Fibroblast of skin of right quadriceps (primary cell): Measurements from ENCODE around the gene GSG1.
"Not testable (repeated sequence)": the region's sequence is repeated elsewhere in the genome, so short reads cannot be mapped to it uniquely, and the experiment has no call there.

Experiments
- DNase-seq: peaks from one replicate; pipeline ENCODE4 v3.0.0-alpha.2; 2013

GSG1 gene

GRCh38 chr12:13046964-13047363 is 56.5 kb downstream of the GSG1 start:
- DNase-seq: no peak

DNA sequence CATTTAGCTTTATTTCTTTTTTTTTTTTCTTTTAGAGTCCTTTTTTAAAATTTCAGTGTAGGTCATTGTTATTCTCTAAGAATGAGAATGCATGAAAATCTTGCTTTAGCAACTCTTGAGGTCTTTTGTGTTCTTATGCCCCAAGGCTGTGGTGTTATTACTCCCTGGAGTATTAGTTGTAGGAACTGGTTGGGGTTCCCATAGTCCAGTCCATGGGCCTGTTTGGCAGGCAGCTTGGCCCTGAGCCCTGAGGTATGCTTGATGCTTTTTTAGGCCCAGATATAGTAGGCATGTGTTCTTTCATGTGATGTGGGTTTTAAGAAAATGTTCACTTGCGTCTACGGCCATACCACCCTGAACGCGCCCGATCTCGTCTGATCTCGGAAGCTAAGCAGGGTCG is 57.7 kb downstream of the GSG1 start:
- DNase-seq: no peak

DNA sequence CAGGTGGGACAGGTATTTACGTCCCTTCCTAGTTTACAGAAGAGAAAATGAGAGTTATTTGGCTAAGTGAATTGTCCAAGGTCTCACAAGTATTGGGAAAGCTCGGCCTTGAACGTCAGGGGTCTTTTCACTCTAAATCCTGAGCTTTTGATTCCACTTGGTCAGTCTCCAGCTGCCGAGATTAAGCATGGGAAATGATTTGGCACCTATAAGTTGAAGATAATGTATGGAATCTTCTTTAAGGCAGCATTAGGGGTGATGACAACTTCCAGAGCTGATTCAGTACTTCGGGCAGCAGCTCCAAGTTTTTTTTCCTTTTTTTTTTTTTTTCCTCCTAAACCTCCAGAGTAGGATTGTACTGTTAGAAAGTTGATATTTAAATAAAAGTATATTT is 58.6 kb downstream of the GSG1 start:
- peak; percentile 18 for DNase-seq

DNA sequence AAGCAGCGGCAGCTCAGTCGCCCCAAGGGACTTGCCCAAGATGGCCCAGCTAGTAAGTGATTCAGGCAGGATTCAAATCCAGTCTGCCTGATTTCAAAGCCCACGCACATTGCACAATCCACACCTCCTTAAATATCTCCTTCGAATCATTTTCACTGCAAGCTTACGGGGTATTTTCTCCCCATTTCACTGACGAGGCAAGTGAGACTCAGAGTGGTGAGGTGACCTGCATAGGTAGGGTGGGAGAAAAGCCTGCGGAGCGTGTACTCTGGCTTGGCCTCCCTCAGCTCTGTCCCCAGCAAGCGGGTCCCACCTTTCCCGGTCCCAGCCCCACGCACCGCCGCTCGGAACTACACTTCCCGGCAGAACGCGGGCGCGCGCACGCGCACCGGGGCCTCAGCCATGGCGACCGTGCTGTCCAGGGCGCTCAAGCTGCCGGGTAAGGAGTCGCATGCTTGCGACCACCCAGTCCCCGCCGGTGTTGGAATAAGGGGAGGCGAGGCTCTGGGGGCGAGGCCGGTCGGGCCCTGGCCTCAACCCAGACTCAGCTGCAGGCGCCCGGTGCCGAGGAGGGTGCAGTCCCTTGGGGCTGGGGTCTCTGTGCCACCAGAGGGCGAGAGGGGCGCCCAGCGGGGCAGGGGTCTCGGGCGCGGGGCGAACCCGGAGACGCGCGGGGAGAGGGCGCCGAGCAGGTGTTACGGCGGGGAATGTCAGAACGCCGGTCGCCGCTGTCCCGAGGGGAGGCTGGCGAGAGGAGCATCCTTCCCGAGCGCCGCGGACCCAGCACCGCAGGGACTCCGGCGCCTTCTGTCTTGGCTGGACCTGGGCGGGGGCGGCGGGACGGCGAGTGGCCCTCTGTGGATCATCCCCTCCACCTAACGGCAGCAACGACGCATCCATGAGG is 59.2 kb downstream of the GSG1 start, which contains the start of gene FAM234B:
Gene FAM234B, plus strand, starts transcription at position 380 of the 904 bp plus-strand sequence. Its CDS starts 23 bp downstream, at position 403.
- peak; percentile 46 for DNase-seq

DNA sequence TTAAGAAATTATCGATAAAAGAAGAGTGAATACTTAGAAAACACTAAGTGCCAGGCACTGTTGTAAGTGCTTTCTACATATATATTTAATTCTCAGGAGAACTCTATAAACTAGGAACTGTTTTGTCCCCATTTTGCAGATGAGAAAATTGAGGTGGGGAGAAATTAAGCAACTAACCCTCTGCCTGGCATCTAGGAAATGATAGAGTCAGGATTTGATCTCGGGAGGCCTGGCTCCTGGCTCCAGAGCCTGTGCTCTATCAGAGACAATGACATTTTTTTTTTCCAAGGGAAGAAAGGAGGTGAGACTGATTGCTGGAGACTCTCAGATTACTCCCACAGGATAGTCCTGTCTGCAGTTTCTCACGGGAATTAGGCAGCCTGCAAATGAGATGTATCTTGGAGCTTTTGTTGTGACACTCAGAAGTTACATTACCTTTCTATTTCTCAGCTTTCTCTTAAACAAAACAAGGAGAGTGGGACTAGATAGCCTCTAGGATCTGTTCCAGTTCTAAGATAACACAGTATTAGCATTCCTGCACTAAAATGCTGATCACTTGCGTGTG is 60.7 kb downstream of the GSG1 start:
- DNase-seq: no peak

GRCh38 chr12:13041224-13041623 is 62.2 kb downstream of the GSG1 start:
- no peak for DNase-seq

- DNase-seq: no peak
Measured at GRCh38 chr12:13039328-13039956, 64.0 kb downstream of the GSG1 start.

- peak; percentile 78 for DNase-seq
Measured at GRCh38 chr12:13038491-13039161, 64.8 kb downstream of the GSG1 start.

- no peak for DNase-seq
Measured at GRCh38 chr12:13036881-13037280, 66.6 kb downstream of the GSG1 start.

- not testable (repeated sequence) for DNase-seq
Measured at GRCh38 chr12:13035335-13035734, 68.1 kb downstream of the GSG1 start.
